BLaER1 (cell line): ENCODE measurements around the gene CNGB1.

Experiments
- H3K27ac ChIP-seq: shearing (Covaris generic); formaldehyde crosslinking; 2 replicates; pipeline ENCODE4 v1.8.1; 2022
- H3K27me3 ChIP-seq: shearing (Covaris generic); formaldehyde crosslinking; 2 replicates; pipeline ENCODE4 v1.8.1; 2022
- H3K36me3 ChIP-seq: shearing (Covaris generic); formaldehyde crosslinking; 2 replicates; pipeline ENCODE4 v1.8.1; 2022
- H3K4me1 ChIP-seq: shearing (Covaris generic); formaldehyde crosslinking; 2 replicates; pipeline ENCODE4 v1.8.1; 2022
- H3K4me2 ChIP-seq: shearing (Covaris generic); formaldehyde crosslinking; 2 replicates; pipeline ENCODE4 v1.8.1; 2022
- H3K4me3 ChIP-seq: shearing (Covaris generic); formaldehyde crosslinking; 2 replicates; pipeline ENCODE4 v1.8.1; 2022
- H3K9ac ChIP-seq: shearing (Covaris generic); formaldehyde crosslinking; 2 replicates; pipeline ENCODE4 v1.8.1; 2022
- H3K9me3 ChIP-seq: shearing (Covaris generic); formaldehyde crosslinking; 2 replicates; pipeline ENCODE4 v1.8.1; 2022
- H4K20me1 ChIP-seq: shearing (Covaris generic); formaldehyde crosslinking; 2 replicates; pipeline ENCODE4 v1.8.1; 2022
- Cebpa-rat ChIP-seq: shearing (Covaris generic); IDR thresholded peaks from 2 replicates; pipeline ENCODE4 v1.8.1; 2022

The CNGB1 gene

GRCh38 chr16:57997528-57998265 lies 26.8 kb upstream of the CNGB1 start:
- no peak overlapping the region for H3K9ac ChIP-seq
- H3K36me3 ChIP-seq: peaks cover 48% of the 10 kb centered on the region
- no peak overlapping the region for H3K4me3 ChIP-seq
- 0 out of 2 replicates have a peak overlapping the region, but pooled peaks have one; percentile 99 for H3K4me2 ChIP-seq
- peaks cover 46% of the 10 kb centered on the region for H3K4me1 ChIP-seq
- H3K27me3 ChIP-seq: no peaks in the 10 kb centered on the region
- H3K27ac ChIP-seq: no peak overlapping the region
- TF ChIP-seq Cebpa-rat: no peak
- H3K9me3 ChIP-seq: no peaks in the 10 kb centered on the region
- H4K20me1 ChIP-seq: peaks cover 72% of the 10 kb centered on the region

- no peaks in the 10 kb centered on the region for H3K27me3 ChIP-seq
- no peak overlapping the region for H3K4me2 ChIP-seq
- no peaks in the 10 kb centered on the region for H3K9me3 ChIP-seq
- peaks cover 77% of the 10 kb centered on the region for H4K20me1 ChIP-seq
- H3K9ac ChIP-seq: no peak overlapping the region
- H3K27ac ChIP-seq: no peak overlapping the region
- peaks cover 43% of the 10 kb centered on the region for H3K36me3 ChIP-seq
- no peak overlapping the region for H3K4me3 ChIP-seq
- no peak for TF ChIP-seq Cebpa-rat
- peaks cover 41% of the 10 kb centered on the region for H3K4me1 ChIP-seq
Observed at GRCh38 chr16:57997176-57997527, 26.2 kb upstream of the CNGB1 start.

- Histone ChIP-seq H3K4me3 (no peak overlapping the region), H4K20me1 (peaks cover 83% of the 10 kb centered on the region), H3K27me3 (no peaks in the 10 kb centered on the region), H3K4me2 (no peak overlapping the region), H3K4me1 (peaks cover 35% of the 10 kb centered on the region), H3K9ac (no peak overlapping the region), H3K36me3 (peaks cover 43% of the 10 kb centered on the region), H3K9me3 (no peaks in the 10 kb centered on the region), H3K27ac (no peak overlapping the region)
- no peak for TF ChIP-seq Cebpa-rat
Observed at GRCh38 chr16:57996406-57997175, 25.7 kb upstream of the CNGB1 start.

GRCh38 chr16:57995721-57996405 lies 24.9 kb upstream of the CNGB1 start:
- Histone ChIP-seq H3K4me3 (no peak overlapping the region), H3K27ac (no peak overlapping the region), H3K4me2 (no peak overlapping the region), H3K36me3 (peaks cover 43% of the 10 kb centered on the region), H3K4me1 (peaks cover 35% of the 10 kb centered on the region), H3K9me3 (no peaks in the 10 kb centered on the region), H4K20me1 (peaks cover 85% of the 10 kb centered on the region), H3K27me3 (no peaks in the 10 kb centered on the region), H3K9ac (0 out of 2 replicates have a peak overlapping the region, but pooled peaks have one; percentile 8)
- no peak for TF ChIP-seq Cebpa-rat

GRCh38 chr16:57994778-57995177 lies 23.9 kb upstream of the CNGB1 start:
- no peak overlapping the region for H3K27ac ChIP-seq

GRCh38 chr16:57994361-57994760 lies 23.4 kb upstream of the CNGB1 start:
- peaks cover 79% of the 10 kb centered on the region for H4K20me1 ChIP-seq
- H3K9ac ChIP-seq: 0 out of 2 replicates have a peak overlapping the region, but pooled peaks have one; percentile 6
- H3K27ac ChIP-seq: no peak overlapping the region
- TF ChIP-seq Cebpa-rat: no peak
- no peaks in the 10 kb centered on the region for H3K9me3 ChIP-seq
- H3K4me3 ChIP-seq: no peak overlapping the region
- peaks cover 30% of the 10 kb centered on the region for H3K4me1 ChIP-seq
- peaks cover 43% of the 10 kb centered on the region for H3K36me3 ChIP-seq
- no peak overlapping the region for H3K4me2 ChIP-seq
- no peaks in the 10 kb centered on the region for H3K27me3 ChIP-seq

More at GRCh38 chr16:57994778-57995177, 23.9 kb upstream of the CNGB1 start:
- peak overlapping the region; percentile 30; the same call in 1 of the 2 replicates for H3K4me2 ChIP-seq
- peaks cover 83% of the 10 kb centered on the region for H4K20me1 ChIP-seq
- H3K9me3 ChIP-seq: no peaks in the 10 kb centered on the region
- no peaks in the 10 kb centered on the region for H3K27me3 ChIP-seq
- H3K9ac ChIP-seq: no peak overlapping the region
- no peak for TF ChIP-seq Cebpa-rat
- H3K36me3 ChIP-seq: peaks cover 43% of the 10 kb centered on the region
- H3K4me1 ChIP-seq: peaks cover 34% of the 10 kb centered on the region
- H3K4me3 ChIP-seq: no peak overlapping the region

DNA sequence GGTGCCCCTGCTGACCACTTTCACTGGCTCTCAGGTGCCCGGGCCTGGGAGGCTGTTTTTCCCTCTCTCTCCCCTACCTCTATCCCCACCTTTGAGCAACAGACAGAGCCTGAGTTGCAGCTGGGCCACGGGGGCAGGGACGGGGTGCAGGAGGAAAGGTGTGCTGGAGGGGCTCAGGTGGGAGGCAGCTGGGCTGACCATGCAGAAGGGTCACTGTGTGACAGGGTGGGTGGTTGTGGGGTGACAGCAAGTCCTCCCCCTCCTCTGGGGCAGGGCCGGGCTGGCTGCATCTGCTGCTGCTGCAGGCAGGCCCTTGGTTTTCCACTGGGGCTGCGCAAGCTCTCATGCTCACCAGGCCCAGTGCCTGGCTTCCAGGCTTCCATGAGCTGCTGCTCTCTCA lies 23.0 kb upstream of the CNGB1 start:
- Histone ChIP-seq H3K9ac (0 out of 2 replicates have a peak overlapping the region, but pooled peaks have one; percentile 6), H3K4me3 (no peak overlapping the region), H3K27ac (no peak overlapping the region), H3K4me1 (peaks cover 26% of the 10 kb centered on the region), H3K4me2 (no peak overlapping the region), H4K20me1 (peaks cover 75% of the 10 kb centered on the region), H3K36me3 (peaks cover 43% of the 10 kb centered on the region), H3K9me3 (no peaks in the 10 kb centered on the region), H3K27me3 (no peaks in the 10 kb centered on the region)
- TF ChIP-seq Cebpa-rat: no peak

DNA sequence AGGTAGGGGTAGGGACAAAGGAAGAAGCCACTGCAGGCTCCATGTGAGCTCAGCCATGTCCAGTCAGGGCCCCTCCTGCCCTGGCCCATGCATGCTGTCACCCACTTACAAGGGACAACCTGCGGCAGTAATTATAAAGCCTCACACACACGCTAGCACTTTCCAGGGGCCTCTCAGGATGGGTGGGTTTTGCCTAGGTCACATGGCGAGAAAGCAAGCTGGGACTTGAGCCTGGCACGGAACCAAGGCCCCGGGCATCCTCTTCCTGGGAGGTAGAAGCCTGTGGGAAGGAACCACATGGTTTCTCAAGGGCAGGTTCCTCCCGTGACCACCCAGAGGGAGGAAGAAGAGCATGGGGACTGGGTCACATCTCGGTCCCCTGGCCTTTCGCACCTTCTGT lies 22.5 kb upstream of the CNGB1 start:
- Histone ChIP-seq H4K20me1 (peaks cover 70% of the 10 kb centered on the region), H3K27me3 (no peaks in the 10 kb centered on the region), H3K4me3 (no peak overlapping the region), H3K9ac (no peak overlapping the region), H3K4me2 (no peak overlapping the region), H3K36me3 (peaks cover 43% of the 10 kb centered on the region), H3K27ac (no peak overlapping the region), H3K9me3 (no peaks in the 10 kb centered on the region), H3K4me1 (peaks cover 21% of the 10 kb centered on the region)
- no peak for TF ChIP-seq Cebpa-rat

DNA sequence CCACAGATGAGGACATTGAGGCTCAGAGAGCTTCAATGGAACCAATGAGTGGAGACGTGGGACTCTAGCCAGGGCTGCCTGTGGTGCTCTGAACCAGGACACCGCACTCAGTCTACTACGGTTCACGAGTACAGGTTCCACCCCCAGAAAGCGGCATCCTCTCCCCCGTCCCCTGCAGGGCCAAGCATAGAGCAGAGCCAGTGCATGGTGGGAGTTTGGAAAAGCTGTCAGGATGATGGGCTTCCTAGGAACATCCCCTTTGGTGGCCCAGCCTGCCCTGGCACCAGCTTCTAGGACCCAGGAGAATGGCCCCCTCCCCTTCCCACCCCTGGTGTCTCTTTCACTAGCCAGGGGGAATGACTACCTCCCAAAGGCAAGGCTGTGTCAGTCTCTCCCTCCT lies 21.2 kb upstream of the CNGB1 start:
- H3K4me1 ChIP-seq: peaks cover 13% of the 10 kb centered on the region
- H3K9ac ChIP-seq: no peak overlapping the region
- H3K4me2 ChIP-seq: no peak overlapping the region
- peaks cover 31% of the 10 kb centered on the region for H3K36me3 ChIP-seq
- H3K27ac ChIP-seq: no peak overlapping the region
- no peak overlapping the region for H3K4me3 ChIP-seq
- H4K20me1 ChIP-seq: peaks cover 57% of the 10 kb centered on the region
- TF ChIP-seq Cebpa-rat: no peak
- no peaks in the 10 kb centered on the region for H3K9me3 ChIP-seq
- no peaks in the 10 kb centered on the region for H3K27me3 ChIP-seq

- Histone ChIP-seq H3K9ac (no peak overlapping the region), H4K20me1 (peaks cover 52% of the 10 kb centered on the region), H3K4me3 (no peak overlapping the region)
Observed at GRCh38 chr16:57991551-57992059, 20.7 kb upstream of the CNGB1 start.

More at GRCh38 chr16:57991551-57992059, 20.7 kb upstream of the CNGB1 start:
- Histone ChIP-seq H3K9me3 (no peaks in the 10 kb centered on the region), H3K4me2 (no peak overlapping the region), H3K36me3 (peaks cover 26% of the 10 kb centered on the region), H3K27me3 (no peaks in the 10 kb centered on the region), H3K27ac (no peak overlapping the region), H3K4me1 (peaks cover 13% of the 10 kb centered on the region)
- TF ChIP-seq Cebpa-rat: no peak
